GM19455 (cell line): ENCODE measurements around the gene SLC38A5.

Experiments
- ATAC-seq: cut with Tn5 transposase; IDR thresholded peaks from one replicate; pipeline ENCODE4 v1.9.1; 2021; ENCODE audit not compliant: unreplicated experiment

The SLC38A5 gene

GRCh38 chrX:48492293-48492910 lies 22.3 kb upstream of the SLC38A5 start:
- no peak for ATAC-seq

GRCh38 chrX:48491809-48492208 lies 21.7 kb upstream of the SLC38A5 start:
- ATAC-seq, result no peak

- ATAC-seq, result no peak
Observed at GRCh38 chrX:48490661-48491060, 20.6 kb upstream of the SLC38A5 start.

- ATAC-seq, result no peak
Observed at GRCh38 chrX:48489892-48490291, 19.8 kb upstream of the SLC38A5 start.

GRCh38 chrX:48489296-48489695 lies 19.2 kb upstream of the SLC38A5 start:
- ATAC-seq, result no peak

GRCh38 chrX:48488034-48488433 lies 18.0 kb upstream of the SLC38A5 start:
- ATAC-seq, result no peak

- ATAC-seq, result no peak
Observed at GRCh38 chrX:48487362-48487798, 17.3 kb upstream of the SLC38A5 start.

GRCh38 chrX:48482526-48482925 lies 12.5 kb upstream of the SLC38A5 start:
- no peak for ATAC-seq

- ATAC-seq, result no peak
Observed at GRCh38 chrX:48480583-48480982, 10.5 kb upstream of the SLC38A5 start.

- no peak for ATAC-seq
Observed at GRCh38 chrX:48480142-48480541, 10.1 kb upstream of the SLC38A5 start.

GRCh38 chrX:48478806-48479205 lies 8.7 kb upstream of the SLC38A5 start:
- ATAC-seq, result no peak

GRCh38 chrX:48477960-48478755 lies 8.1 kb upstream of the SLC38A5 start:
- no peak for ATAC-seq

- ATAC-seq, result no peak
Observed at GRCh38 chrX:48476919-48477318, 6.9 kb upstream of the SLC38A5 start.

- ATAC-seq, result peak; percentile 87
Observed at GRCh38 chrX:48475774-48476577, 5.9 kb upstream of the SLC38A5 start, which contains the start of gene FTSJ1. Gene FTSJ1 (plus strand): TSS chrX:48476199. CDS start chrX:48478048, 1,849 bp downstream.

GRCh38 chrX:48475296-48475695 lies 5.2 kb upstream of the SLC38A5 start:
- ATAC-seq, result no peak

- no peak for ATAC-seq
Observed at GRCh38 chrX:48474581-48474980, 4.5 kb upstream of the SLC38A5 start.

- no peak for ATAC-seq
Observed at GRCh38 chrX:48474127-48474526, 4.1 kb upstream of the SLC38A5 start.

GRCh38 chrX:48473704-48473990 lies 3.6 kb upstream of the SLC38A5 start:
- ATAC-seq, result no peak

- no peak for ATAC-seq
Observed at GRCh38 chrX:48472851-48473703, 3.0 kb upstream of the SLC38A5 start.

- no peak for ATAC-seq
Observed at GRCh38 chrX:48472225-48472624, 2.2 kb upstream of the SLC38A5 start.

- no peak for ATAC-seq
Observed at GRCh38 chrX:48471504-48471903, 1.4 kb upstream of the SLC38A5 start.
